Measurements from ENCODE around the gene PLAC9.

PLAC9 gene

DNA sequence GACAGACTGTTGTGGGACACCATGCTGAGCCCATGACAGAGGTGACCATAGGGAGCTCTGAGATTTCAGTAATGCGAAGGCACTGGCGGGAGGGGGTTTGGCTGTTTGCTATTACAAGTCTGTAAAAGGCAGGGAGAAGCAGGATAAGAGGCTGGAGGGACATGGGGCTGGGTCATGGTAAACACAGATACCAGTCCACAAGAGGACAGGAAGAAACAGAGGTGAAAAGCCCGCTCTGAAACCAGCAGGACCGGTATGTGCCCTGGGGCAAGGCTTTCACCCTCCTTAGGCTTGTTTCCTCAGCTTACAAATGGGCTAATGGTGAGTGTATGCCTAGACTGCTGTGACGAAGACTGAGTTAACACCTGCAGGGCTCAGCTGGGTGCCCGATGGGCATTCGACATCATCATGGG lies 38.7 kb downstream of the PLAC9 start:
- H3K27ac ChIP-seq (ENCODE audit: low read depth, low read length): no peak overlapping the region
- H3K27me3 ChIP-seq (ENCODE audit: control insufficient read depth, insufficient read depth, low read length): no peaks in the 10 kb centered on the region
- peaks cover 7% of the 10 kb centered on the region for H3K36me3 ChIP-seq (ENCODE audit: control insufficient read depth, insufficient read depth, low read length)
- peaks cover 30% of the 10 kb centered on the region for H3K4me1 ChIP-seq (ENCODE audit: control insufficient read depth, insufficient read depth, low read length)
- H3K9ac ChIP-seq (ENCODE audit: low read length): no peak overlapping the region
- no peaks in the 10 kb centered on the region for H3K9me3 ChIP-seq (ENCODE audit: control insufficient read depth, insufficient read depth, low read depth, low read length)
- no peak overlapping the region for H3K4me3 ChIP-seq (ENCODE audit: low read depth, low read length)

DNA sequence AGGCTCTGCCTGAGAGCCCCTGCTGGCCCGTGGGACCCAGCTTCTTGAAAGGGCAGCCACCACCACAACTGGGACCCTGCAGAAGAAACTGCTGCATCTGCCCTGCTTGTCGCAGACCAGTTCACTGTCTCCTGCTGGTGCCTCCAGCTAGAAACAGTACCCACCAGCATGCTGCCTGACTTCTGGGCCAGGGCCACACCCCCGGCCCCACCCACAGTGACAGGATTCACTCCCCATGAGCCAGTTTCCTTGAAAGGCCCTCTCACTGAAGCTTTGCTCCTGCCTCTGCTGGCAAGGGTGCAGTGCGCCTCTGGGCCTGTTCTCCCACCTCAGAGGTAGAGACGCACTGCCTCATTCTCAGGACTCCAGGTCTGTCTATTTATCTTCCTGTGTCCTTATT lies 40.4 kb downstream of the PLAC9 start:
- Histone ChIP-seq H3K4me1 (ENCODE audit: control insufficient read depth, insufficient read depth, low read length) (peaks cover 30% of the 10 kb centered on the region), H3K36me3 (ENCODE audit: control insufficient read depth, insufficient read depth, low read length) (peaks cover under 1% of the 10 kb centered on the region; the same call in 1 of the 2 replicates), H3K9ac (ENCODE audit: low read length) (no peak overlapping the region), H3K27ac (ENCODE audit: low read depth, low read length) (no peak overlapping the region), H3K4me3 (ENCODE audit: low read depth, low read length) (no peak overlapping the region), H3K9me3 (ENCODE audit: control insufficient read depth, insufficient read depth, low read depth, low read length) (no peaks in the 10 kb centered on the region), H3K27me3 (ENCODE audit: control insufficient read depth, insufficient read depth, low read length) (no peaks in the 10 kb centered on the region)

DNA sequence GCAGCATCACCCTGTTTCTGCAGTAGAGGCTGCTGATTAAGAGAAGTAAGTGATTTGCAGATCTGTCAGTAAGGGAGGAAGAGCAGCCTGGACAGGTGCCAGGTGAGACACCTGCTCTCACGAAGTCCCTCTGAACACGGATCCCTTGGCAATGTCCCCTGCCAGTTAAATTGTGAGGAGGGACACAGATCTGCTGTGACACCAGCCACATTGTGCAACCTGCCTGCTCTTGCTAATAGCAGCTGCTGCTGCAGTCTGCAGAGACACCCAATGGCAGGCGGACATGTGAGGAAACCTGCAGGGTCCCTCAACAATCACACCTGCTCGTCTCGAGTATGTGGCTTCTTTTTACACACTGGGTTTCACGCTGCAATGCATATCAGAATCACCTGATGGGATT lies 40.9 kb downstream of the PLAC9 start:
- Histone ChIP-seq H3K9me3 (ENCODE audit: control insufficient read depth, insufficient read depth, low read depth, low read length) (no peaks in the 10 kb centered on the region), H3K9ac (ENCODE audit: low read length) (no peak overlapping the region), H3K4me1 (ENCODE audit: control insufficient read depth, insufficient read depth, low read length) (peaks cover 30% of the 10 kb centered on the region), H3K36me3 (ENCODE audit: control insufficient read depth, insufficient read depth, low read length) (no peaks in the 10 kb centered on the region; the same call in 1 of the 2 replicates), H3K4me3 (ENCODE audit: low read depth, low read length) (no peak overlapping the region), H3K27ac (ENCODE audit: low read depth, low read length) (no peak overlapping the region), H3K27me3 (ENCODE audit: control insufficient read depth, insufficient read depth, low read length) (no peaks in the 10 kb centered on the region)

DNA sequence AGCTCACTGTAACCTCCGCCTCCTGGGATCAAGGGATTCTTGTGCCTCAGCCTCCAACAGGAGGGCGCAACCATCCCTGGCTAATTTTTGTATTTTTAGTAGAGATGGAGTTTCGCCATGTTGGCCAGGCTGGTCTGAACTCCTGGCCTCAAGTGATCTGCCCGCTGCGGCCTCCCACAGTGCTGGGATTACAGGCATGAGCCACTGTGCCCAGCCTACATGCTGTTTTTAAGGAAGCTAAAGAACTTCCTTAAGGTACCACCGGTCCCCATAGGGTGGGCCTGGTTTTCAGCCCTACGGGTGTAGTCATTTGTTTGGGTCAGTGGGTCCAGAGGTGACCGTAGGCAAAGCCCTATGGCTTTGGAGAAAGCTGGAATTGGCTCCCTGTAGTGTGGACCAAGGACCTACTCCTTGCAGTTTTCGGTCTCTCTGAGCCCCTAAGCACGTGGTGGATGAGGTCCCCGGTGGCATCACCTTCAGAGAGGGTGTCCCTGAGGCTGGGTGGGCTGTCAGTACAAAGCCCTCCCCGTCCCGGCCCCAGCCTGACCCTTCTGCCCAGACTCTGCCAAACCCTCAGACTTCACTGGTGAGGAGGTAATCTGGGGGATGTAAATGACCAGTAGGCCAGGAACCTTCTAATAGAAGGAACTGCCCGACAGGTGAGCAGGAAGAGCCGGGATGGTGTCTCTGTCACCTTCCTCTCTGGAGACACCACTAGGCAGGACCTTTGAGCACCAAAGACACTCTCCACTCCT lies 42.3 kb downstream of the PLAC9 start:
- no peak overlapping the region for H3K27ac ChIP-seq (ENCODE audit: low read depth, low read length)
- H3K4me3 ChIP-seq (ENCODE audit: low read depth, low read length): no peak overlapping the region
- H3K36me3 ChIP-seq (ENCODE audit: control insufficient read depth, insufficient read depth, low read length): no peaks in the 10 kb centered on the region; the same call in 1 of the 2 replicates
- no peak overlapping the region for H3K9ac ChIP-seq (ENCODE audit: low read length)
- no peaks in the 10 kb centered on the region for H3K9me3 ChIP-seq (ENCODE audit: control insufficient read depth, insufficient read depth, low read depth, low read length)
- no peaks in the 10 kb centered on the region for H3K27me3 ChIP-seq (ENCODE audit: control insufficient read depth, insufficient read depth, low read length)
- H3K4me1 ChIP-seq (ENCODE audit: control insufficient read depth, insufficient read depth, low read length): peaks cover 30% of the 10 kb centered on the region

DNA sequence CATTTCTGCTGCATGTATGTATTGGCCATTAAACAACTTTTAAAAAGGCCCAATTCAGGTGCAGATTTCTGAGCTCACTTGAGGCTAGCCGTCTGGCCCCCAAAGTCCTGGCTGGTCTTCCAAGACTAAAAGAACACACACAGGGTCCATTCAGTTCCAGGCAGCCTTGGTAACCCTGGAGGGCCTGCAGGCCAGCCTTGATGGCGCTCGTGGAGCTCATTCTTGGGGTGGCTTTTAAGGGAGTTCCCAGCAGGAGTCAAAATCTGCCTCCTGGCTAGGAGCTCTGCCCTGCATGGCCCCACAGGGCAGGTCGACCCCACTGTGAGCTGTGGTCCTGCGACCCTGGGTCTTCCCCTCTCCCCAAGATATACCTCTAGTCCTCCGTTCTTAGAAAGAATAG lies 44.0 kb downstream of the PLAC9 start:
- Histone ChIP-seq H3K4me3 (ENCODE audit: low read depth, low read length) (no peak overlapping the region), H3K36me3 (ENCODE audit: control insufficient read depth, insufficient read depth, low read length) (no peaks in the 10 kb centered on the region; the same call in 1 of the 2 replicates), H3K4me1 (ENCODE audit: control insufficient read depth, insufficient read depth, low read length) (peaks cover 20% of the 10 kb centered on the region)

DNA sequence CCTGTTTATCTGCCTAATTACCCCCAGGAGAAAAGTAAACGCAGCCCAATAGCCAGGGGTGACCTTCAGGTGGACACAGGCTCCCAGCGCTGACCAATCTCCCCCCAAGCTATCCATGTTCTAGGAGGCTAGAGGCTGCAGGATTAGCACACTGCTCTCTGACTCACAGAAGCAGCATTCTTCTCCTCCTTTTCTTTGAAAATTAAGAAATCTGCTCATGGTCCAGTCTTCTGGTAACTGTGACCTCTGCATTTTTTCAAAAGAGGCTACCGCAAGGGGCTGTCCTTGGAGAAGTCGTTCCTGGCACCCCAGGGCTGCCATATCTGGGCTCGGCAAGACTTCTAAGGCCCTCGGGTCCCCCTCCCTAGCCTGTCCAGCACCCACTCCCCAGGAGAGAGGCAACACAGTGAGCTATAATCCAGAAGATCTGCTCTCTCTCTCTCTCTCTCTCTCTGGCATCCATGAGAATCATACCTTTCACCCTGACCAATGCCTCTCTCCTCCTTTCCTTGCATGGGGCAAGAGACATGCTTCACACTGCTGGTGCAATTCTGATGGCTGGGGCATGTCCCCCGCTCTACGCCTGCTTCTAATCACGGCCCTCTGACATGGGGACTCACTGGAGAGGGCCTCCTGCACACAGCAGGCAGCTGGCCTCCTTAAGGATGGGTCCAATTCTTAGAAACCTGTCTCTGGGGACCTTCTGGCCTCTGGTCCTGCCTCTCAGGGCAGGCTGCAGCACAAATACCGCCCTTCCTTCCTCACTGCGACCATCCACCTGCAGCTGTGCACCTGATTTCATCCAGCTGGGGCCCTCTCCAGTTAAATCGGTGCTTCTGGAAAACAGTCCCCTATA lies 45.5 kb downstream of the PLAC9 start:
- Histone ChIP-seq H3K36me3 (ENCODE audit: control insufficient read depth, insufficient read depth, low read length) (no peaks in the 10 kb centered on the region), H3K27ac (ENCODE audit: low read depth, low read length) (no peak overlapping the region), H3K27me3 (ENCODE audit: control insufficient read depth, insufficient read depth, low read length) (no peaks in the 10 kb centered on the region), H3K4me1 (ENCODE audit: control insufficient read depth, insufficient read depth, low read length) (peaks cover 5% of the 10 kb centered on the region; the same call in 1 of the 2 replicates), H3K9me3 (ENCODE audit: control insufficient read depth, insufficient read depth, low read depth, low read length) (no peaks in the 10 kb centered on the region), H3K4me3 (ENCODE audit: low read depth, low read length) (no peak overlapping the region), H3K9ac (ENCODE audit: low read length) (no peak overlapping the region)

More for the DNA sequence above, 44.0 kb downstream of the PLAC9 start:
- H3K27ac ChIP-seq (ENCODE audit: low read depth, low read length): no peak overlapping the region
- no peak overlapping the region for H3K9ac ChIP-seq (ENCODE audit: low read length)
- no peaks in the 10 kb centered on the region for H3K9me3 ChIP-seq (ENCODE audit: control insufficient read depth, insufficient read depth, low read depth, low read length)
- no peaks in the 10 kb centered on the region for H3K27me3 ChIP-seq (ENCODE audit: control insufficient read depth, insufficient read depth, low read length)

DNA sequence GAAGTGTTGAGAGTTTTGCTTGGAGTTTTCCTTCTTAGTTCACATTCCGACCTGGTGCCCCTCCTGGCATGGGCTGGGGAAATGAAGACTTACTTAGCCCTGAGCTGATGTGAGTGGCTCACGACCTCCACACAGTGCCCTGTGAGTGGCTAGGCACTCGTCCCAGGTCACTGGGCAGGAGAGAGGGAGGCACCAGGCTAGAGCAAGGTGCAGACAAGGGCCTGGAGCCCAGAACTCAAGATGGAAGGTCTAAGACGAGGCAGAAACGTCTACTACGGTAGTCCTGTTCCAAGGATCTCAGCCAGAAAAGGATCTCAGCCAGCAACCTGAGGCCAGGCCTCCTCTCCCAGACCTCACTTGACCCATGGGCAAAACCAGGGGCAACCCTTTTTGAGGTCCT lies 50.5 kb downstream of the PLAC9 start:
- 0 out of 2 replicates have a peak, but pooled peaks cover 4% of the 10 kb centered on the region for H3K4me1 ChIP-seq (ENCODE audit: control insufficient read depth, insufficient read depth, low read length)
- H3K9ac ChIP-seq (ENCODE audit: low read length): no peak overlapping the region
- no peak overlapping the region for H3K27ac ChIP-seq (ENCODE audit: low read depth, low read length)
- H3K4me3 ChIP-seq (ENCODE audit: low read depth, low read length): no peak overlapping the region
- no peaks in the 10 kb centered on the region for H3K27me3 ChIP-seq (ENCODE audit: control insufficient read depth, insufficient read depth, low read length)
- H3K36me3 ChIP-seq (ENCODE audit: control insufficient read depth, insufficient read depth, low read length): peaks cover 4% of the 10 kb centered on the region; the same call in 1 of the 2 replicates
- no peaks in the 10 kb centered on the region for H3K9me3 ChIP-seq (ENCODE audit: control insufficient read depth, insufficient read depth, low read depth, low read length)

DNA sequence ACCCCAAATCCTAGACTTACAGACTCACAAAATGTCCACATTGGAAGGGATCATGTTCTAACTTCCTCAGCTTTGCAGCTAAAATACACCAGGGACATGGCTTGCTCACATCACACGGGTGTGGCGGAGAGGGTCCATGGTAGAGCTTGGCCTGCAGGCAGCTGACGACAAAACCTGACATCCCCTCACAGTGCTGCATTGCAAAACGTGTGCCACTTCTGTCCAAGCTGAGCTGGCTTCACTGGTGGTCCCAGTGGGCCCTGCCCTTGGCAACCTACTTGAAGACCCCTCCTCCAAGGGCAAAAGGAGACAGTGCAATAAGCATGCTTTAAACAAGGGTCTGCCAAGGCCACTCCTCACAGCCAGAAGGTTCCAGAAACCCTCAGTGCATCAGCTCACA lies 50.9 kb downstream of the PLAC9 start:
- Histone ChIP-seq H3K4me3 (ENCODE audit: low read depth, low read length) (no peak overlapping the region), H3K36me3 (ENCODE audit: control insufficient read depth, insufficient read depth, low read length) (peaks cover 4% of the 10 kb centered on the region; the same call in 1 of the 2 replicates), H3K4me1 (ENCODE audit: control insufficient read depth, insufficient read depth, low read length) (0 out of 2 replicates have a peak, but pooled peaks cover 4% of the 10 kb centered on the region), H3K9ac (ENCODE audit: low read length) (no peak overlapping the region), H3K9me3 (ENCODE audit: control insufficient read depth, insufficient read depth, low read depth, low read length) (no peaks in the 10 kb centered on the region), H3K27ac (ENCODE audit: low read depth, low read length) (no peak overlapping the region), H3K27me3 (ENCODE audit: control insufficient read depth, insufficient read depth, low read length) (no peaks in the 10 kb centered on the region)

DNA sequence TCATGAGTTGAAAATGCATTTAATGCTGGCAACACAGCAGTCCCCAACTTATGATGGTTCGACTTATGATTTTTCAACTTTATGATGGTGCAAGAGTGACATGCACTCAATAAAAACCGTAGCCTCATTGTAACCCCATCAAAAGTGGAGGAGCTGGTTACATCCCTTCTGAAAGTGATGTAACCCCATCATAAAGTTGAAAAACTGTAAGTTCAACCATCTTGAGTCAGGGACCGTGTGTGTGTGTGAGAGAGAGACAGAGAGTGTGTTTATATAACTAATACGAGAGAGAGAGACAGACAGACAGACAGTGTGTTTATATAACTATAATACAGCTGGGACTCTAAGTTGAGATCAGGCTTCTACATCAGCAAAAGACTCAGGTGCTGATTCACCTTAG lies 51.8 kb downstream of the PLAC9 start:
- no peak overlapping the region for H3K9ac ChIP-seq (ENCODE audit: low read length)
- 0 out of 2 replicates have a peak, but pooled peaks cover 4% of the 10 kb centered on the region for H3K4me1 ChIP-seq (ENCODE audit: control insufficient read depth, insufficient read depth, low read length)
- H3K36me3 ChIP-seq (ENCODE audit: control insufficient read depth, insufficient read depth, low read length): peaks cover 4% of the 10 kb centered on the region; the same call in 1 of the 2 replicates
- H3K4me3 ChIP-seq (ENCODE audit: low read depth, low read length): no peak overlapping the region
- H3K27ac ChIP-seq (ENCODE audit: low read depth, low read length): no peak overlapping the region
- H3K9me3 ChIP-seq (ENCODE audit: control insufficient read depth, insufficient read depth, low read depth, low read length): no peaks in the 10 kb centered on the region
- H3K27me3 ChIP-seq (ENCODE audit: control insufficient read depth, insufficient read depth, low read length): no peaks in the 10 kb centered on the region

DNA sequence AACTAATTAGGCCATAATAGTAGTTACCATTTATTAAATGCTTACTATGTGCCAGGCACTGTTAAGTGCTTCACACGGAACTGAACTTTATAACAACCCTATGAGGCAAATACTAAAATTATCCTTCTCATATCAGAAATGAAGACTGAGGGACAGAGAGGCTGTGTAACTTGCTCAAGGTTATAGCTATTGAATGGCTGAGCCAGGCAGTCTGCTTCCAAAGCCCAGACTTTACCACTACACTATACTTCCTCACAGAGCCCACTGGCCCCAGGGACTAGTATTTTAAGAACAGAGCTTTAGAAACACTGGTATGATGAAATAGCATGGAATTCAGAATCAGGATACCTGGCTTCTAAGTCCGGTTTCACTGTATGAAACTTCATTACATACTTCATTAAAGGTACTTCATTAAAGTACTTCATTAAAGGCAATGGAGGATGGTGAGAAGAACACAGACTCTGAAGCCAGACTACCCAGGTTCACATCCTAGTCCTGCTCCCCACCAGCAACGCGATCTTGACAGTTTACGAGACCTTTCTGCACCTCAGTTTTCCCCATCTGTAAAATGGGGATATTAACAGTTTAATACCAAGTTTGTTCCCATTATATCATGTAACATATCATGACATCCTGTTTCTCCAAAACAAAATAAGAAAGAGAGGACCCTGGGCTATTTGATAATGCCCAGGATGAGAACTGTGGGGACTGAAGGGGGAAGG lies 53.2 kb downstream of the PLAC9 start:
- no peaks in the 10 kb centered on the region for H3K9me3 ChIP-seq (ENCODE audit: control insufficient read depth, insufficient read depth, low read depth, low read length)
- no peaks in the 10 kb centered on the region for H3K27me3 ChIP-seq (ENCODE audit: control insufficient read depth, insufficient read depth, low read length)
- peaks cover 4% of the 10 kb centered on the region; the same call in 1 of the 2 replicates for H3K36me3 ChIP-seq (ENCODE audit: control insufficient read depth, insufficient read depth, low read length)
- no peak overlapping the region for H3K27ac ChIP-seq (ENCODE audit: low read depth, low read length)
- H3K9ac ChIP-seq (ENCODE audit: low read length): no peak overlapping the region
- H3K4me1 ChIP-seq (ENCODE audit: control insufficient read depth, insufficient read depth, low read length): 0 out of 2 replicates have a peak, but pooled peaks cover 4% of the 10 kb centered on the region
- H3K4me3 ChIP-seq (ENCODE audit: low read depth, low read length): no peak overlapping the region
